ENCODE results near the gene NODAL.

Gene NODAL

GRCh38 chr10:70432561-70433263, 8.8 kb downstream of the NODAL start:
- no peak for DNase-seq

- no peak for DNase-seq
Observed at GRCh38 chr10:70432101-70432500, 9.4 kb downstream of the NODAL start.

- DNase-seq = peak; percentile 88
Observed at GRCh38 chr10:70430493-70431445, 10.7 kb downstream of the NODAL start.

- no peak for DNase-seq
Observed at GRCh38 chr10:70426823-70427222, 14.7 kb downstream of the NODAL start.

- no peak for DNase-seq
Observed at GRCh38 chr10:70425096-70425495, 16.4 kb downstream of the NODAL start.

GRCh38 chr10:70424320-70424719, 17.2 kb downstream of the NODAL start:
- no peak for DNase-seq

GRCh38 chr10:70418713-70419112, 22.8 kb downstream of the NODAL start:
- no peak for DNase-seq

- no peak for DNase-seq
Observed at GRCh38 chr10:70418229-70418628, 23.3 kb downstream of the NODAL start.

GRCh38 chr10:70417568-70417967, 23.9 kb downstream of the NODAL start:
- DNase-seq = no peak

GRCh38 chr10:70412356-70412755, 29.1 kb downstream of the NODAL start:
- no peak for DNase-seq

- DNase-seq = no peak
Observed at GRCh38 chr10:70410608-70411007, 30.9 kb downstream of the NODAL start.

- DNase-seq = no peak
Observed at GRCh38 chr10:70409772-70410171, 31.7 kb downstream of the NODAL start.

GRCh38 chr10:70405037-70405824, 36.2 kb downstream of the NODAL start:
- DNase-seq = peak; percentile 54

- DNase-seq = peak; percentile 36
Observed at GRCh38 chr10:70404787-70405036, 36.8 kb downstream of the NODAL start.

GRCh38 chr10:70404036-70404786, 37.3 kb downstream of the NODAL start, which contains the start of gene EIF4EBP2:
TSS of gene EIF4EBP2 (plus strand) at chr10:70404145. CDS start at chr10:70404402, 257 bp downstream.
- DNase-seq = peak; percentile 91

GRCh38 chr10:70403483-70404035, 37.9 kb downstream of the NODAL start:
- DNase-seq = no peak

GRCh38 chr10:70399177-70399576, 42.3 kb downstream of the NODAL start:
- DNase-seq = no peak

- no peak for DNase-seq
Observed at GRCh38 chr10:70396140-70396539, 45.3 kb downstream of the NODAL start.

GRCh38 chr10:70391654-70392053, 49.8 kb downstream of the NODAL start:
- DNase-seq = no peak
